Upper lobe of left lung (tissue), 4 donors: Measurements from ENCODE around the gene HAND2.

Experiments
- CTCF ChIP-seq, 6 experiments: fragments of 450-650 bp in 4 of 6; fragments of 200-600 bp in 2 of 6; sonication (generic) in 2 of 6; IDR thresholded peaks; one replicate each; pipeline ENCODE4 v1.5.1; 2016 to 2019; ENCODE audit warnings: antibody characterized with exemption in 6 of 6
- EP300 ChIP-seq, 4 donors: sonication (generic); formaldehyde crosslinking; IDR thresholded peaks; one replicate each; pipeline ENCODE4 v1.5.1; 2017; ENCODE audit warnings: antibody characterized with exemption in 4 of 4, control low read depth in 2 of 4
- POLR2A ChIP-seq, 4 donors: fragments of 450-650 bp; IDR thresholded peaks; one replicate each; pipeline ENCODE4 v1.5.1; 2016 to 2017; ENCODE audit warnings: antibody characterized with exemption in 4 of 4, mild to moderate bottlenecking in 2 of 4
- POLR2AphosphoS5 ChIP-seq, 2 donors: sonication (generic); formaldehyde crosslinking; IDR thresholded peaks; one replicate each; pipeline ENCODE4 v1.5.1; 2017; ENCODE audit warnings: antibody characterized with exemption in 2 of 2

- TF ChIP-seq POLR2AphosphoS5 (IDR thresholded peaks at IDR 0.05) (no peak), POLR2A (IDR thresholded peaks at IDR 0.05) (no peak), CTCF (IDR thresholded peaks at IDR 0.05) (no peak), EP300 (IDR thresholded peaks at IDR 0.05) (no peak)
Observed at GRCh38 chr4:173522160-173522950, 7.7 kb downstream of the HAND2 start.
